ENCODE results near the gene PRPF40A. TPM values are rescaled to one million over a fixed set of nuclear protein-coding genes. Genes with fewer than 3 reads are reported as not detected.

PRPF40A gene
- total and polyA plus RNA-seq, 9 of the 15 experiments (the other 6 are each of a cell fraction or from before 2014, with no cell fraction given) = 168 to 304 (median 264) TPM

- TF ChIP-seq ARID4B (CRISPR knock-in tag; IDR thresholded peaks at IDR 0.05) = peak; percentile 89
- no peak for TF ChIP-seq NCOA6 (IDR thresholded peaks at IDR 0.05)
- TF ChIP-seq ZNF280A (IDR thresholded peaks at IDR 0.05; ENCODE audit: low read depth, partially characterized antibody) = no peak
- TF ChIP-seq ILK (tag; IDR thresholded peaks at IDR 0.05; ENCODE audit: borderline replicate concordance, low read depth) = no peak
- TF ChIP-seq ZBTB9 (CRISPR knock-in tag; IDR thresholded peaks at IDR 0.05) = peak; percentile 32; the same call in 1 of the 2 replicates
- no peak for TF ChIP-seq TCF15 (CRISPR knock-in tag; IDR thresholded peaks at IDR 0.05)
- peak; percentile 42; the same call in 1 of the 2 replicates for TF ChIP-seq NKRF (IDR thresholded peaks at IDR 0.05; ENCODE audit: borderline replicate concordance)
- TF ChIP-seq SMARCC2 (IDR thresholded peaks at IDR 0.05; ENCODE audit: low read depth) = no peak
- TF ChIP-seq NELFE (IDR thresholded peaks at IDR 0.05; ENCODE audit: insufficient read depth, insufficient read length) = no peak
- TF ChIP-seq HBP1 (CRISPR knock-in tag; IDR thresholded peaks at IDR 0.05) = no peak
- no peak for TF ChIP-seq FOXP4 (CRISPR knock-in tag; IDR thresholded peaks at IDR 0.05; ENCODE audit: borderline replicate concordance)
Measured at GRCh38 chr2:152717228-152718075, at the start of gene PRPF40A (continued).
